T47D (cell line): ENCODE data around the gene GPR21.

ENCODE experiments used
- DNase-seq, 2 experiments: peaks; one replicate each; pipeline versions ENCODE4 v3.0.0 to v3.0.0-alpha.2; 2011 to 2012; ENCODE audit warnings: low read depth in 1 of 2, low spot score in 1 of 2
- JUND ChIP-seq: IDR thresholded peaks from 2 replicates; pipeline ENCODE4 v1.6.1; 2012; ENCODE audit warnings: low read depth
- in situ Hi-C: cut with HindIII; loops from 2 replicates; pipeline ENCODE4 v1.10.0; 2016; ENCODE audit warnings: low sequenced_read_pairs, low pct_unique_long_range_greater_than_20kb

The GPR21 gene

GRCh38 chr9:123061216-123061615 lies 27.7 kb downstream of the GPR21 start:
- no peak for TF ChIP-seq JUND
- in situ Hi-C loops: no loop called here
- no peak for DNase-seq

- no peak for TF ChIP-seq JUND
- no peak for DNase-seq
- in situ Hi-C loops: no loop called here
These were observed 29.1 kb downstream of the GPR21 start for GRCh38 chr9:123062351-123063176.

GRCh38 chr9:123063177-123063598 lies 29.7 kb downstream of the GPR21 start:
- in situ Hi-C loops: no loop called here
- no peak for DNase-seq
- TF ChIP-seq JUND: no peak

- no peak for TF ChIP-seq JUND
- DNase-seq: no peak
- in situ Hi-C loops: no loop called here
These were observed 30.4 kb downstream of the GPR21 start for GRCh38 chr9:123063896-123064295.

- in situ Hi-C loops: no loop called here
- TF ChIP-seq JUND: no peak
- no peak for DNase-seq
These were observed 31.2 kb downstream of the GPR21 start for GRCh38 chr9:123064716-123065115.

GRCh38 chr9:123065196-123065595 lies 31.7 kb downstream of the GPR21 start:
- no peak for DNase-seq
- in situ Hi-C loops: no loop called here

GRCh38 chr9:123067136-123067535 lies 33.7 kb downstream of the GPR21 start:
- in situ Hi-C loops: no loop called here
- no peak for DNase-seq
- TF ChIP-seq JUND: no peak

More at GRCh38 chr9:123065196-123065595, 31.7 kb downstream of the GPR21 start:
- no peak for TF ChIP-seq JUND

GRCh38 chr9:123069010-123069481 lies 35.6 kb downstream of the GPR21 start:
- no peak for TF ChIP-seq JUND
- in situ Hi-C loops: no loop called here
- no peak for DNase-seq

GRCh38 chr9:123070198-123070597 lies 36.7 kb downstream of the GPR21 start:
- DNase-seq: no peak
- in situ Hi-C loops: no loop called here
- TF ChIP-seq JUND: no peak

GRCh38 chr9:123072407-123072995 lies 39.0 kb downstream of the GPR21 start:
- TF ChIP-seq JUND: no peak
- no peak for DNase-seq
- in situ Hi-C loops: no loop called here

- DNase-seq: no peak
- in situ Hi-C loops: no loop called here
- no peak for TF ChIP-seq JUND
These were observed 40.0 kb downstream of the GPR21 start for GRCh38 chr9:123073441-123073840.

GRCh38 chr9:123073991-123074422 lies 40.5 kb downstream of the GPR21 start:
- DNase-seq: no peak
- in situ Hi-C loops: no loop called here

GRCh38 chr9:123074628-123075027 lies 41.2 kb downstream of the GPR21 start:
- TF ChIP-seq JUND: no peak
- no peak for DNase-seq
- in situ Hi-C loops: no loop called here

More at GRCh38 chr9:123073991-123074422, 40.5 kb downstream of the GPR21 start:
- no peak for TF ChIP-seq JUND
